Spleen (tissue), 7 donors: ENCODE data around the gene PNPLA6.

Experiments
- POLR2A ChIP-seq, 3 donors: fragments of 450-650 bp; IDR thresholded peaks; one replicate each; pipeline ENCODE4 v1.5.1; 2017; ENCODE audit warnings: antibody characterized with exemption in 3 of 3, mild to moderate bottlenecking in 1 of 3
- TF ChIP-seq, protein P1 (sequence below), 11 experiments: fragments of 200-600 bp in 7 of 11; fragments of 450-650 bp in 4 of 11; sonication (generic) in 4 of 11; IDR thresholded peaks in 8 of 11; conservative IDR thresholded peaks in 3 of 11; 1 replicate in 7 of 11; 2 replicates in 4 of 11; pipeline versions ENCODE4 v1.4.0 to v1.8.0; 2016 to 2021; ENCODE audit warnings: antibody characterized with exemption in 11 of 11, inconsistent platforms in 4 of 11, mild to moderate bottlenecking in 1 of 11
- donor health status: DM: no; HTN: no; CAD: no; lungs with moderate emphysema.
- donor health status: DM: no; HTN: no; CAD: no.
- donor health status: DM: no; HTN: no; CAD: no.

DNA sequence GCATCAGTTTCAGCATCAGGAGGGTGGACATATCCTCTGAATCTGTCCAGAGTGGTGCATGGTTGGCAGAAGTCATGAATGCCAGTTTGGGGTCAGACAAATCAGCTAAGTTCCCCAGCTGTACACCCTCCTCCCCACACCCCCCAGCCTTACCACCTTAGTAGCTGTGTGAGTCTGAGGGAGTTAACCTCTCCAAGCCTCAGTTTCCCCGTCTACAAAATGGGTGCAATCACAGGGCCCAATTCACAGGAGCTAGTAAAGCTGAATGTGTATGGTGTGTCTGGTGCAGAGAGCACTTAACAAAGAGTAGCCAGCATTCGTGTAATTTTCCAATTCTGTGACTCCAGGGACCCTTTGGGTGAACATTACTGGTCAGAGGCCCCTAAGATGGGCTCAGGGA, 33.0 kb upstream of the PNPLA6 start:
- TF ChIP-seq POLR2A (IDR thresholded peaks at IDR 0.05) = no peak
- TF ChIP-seq, protein P1, sequence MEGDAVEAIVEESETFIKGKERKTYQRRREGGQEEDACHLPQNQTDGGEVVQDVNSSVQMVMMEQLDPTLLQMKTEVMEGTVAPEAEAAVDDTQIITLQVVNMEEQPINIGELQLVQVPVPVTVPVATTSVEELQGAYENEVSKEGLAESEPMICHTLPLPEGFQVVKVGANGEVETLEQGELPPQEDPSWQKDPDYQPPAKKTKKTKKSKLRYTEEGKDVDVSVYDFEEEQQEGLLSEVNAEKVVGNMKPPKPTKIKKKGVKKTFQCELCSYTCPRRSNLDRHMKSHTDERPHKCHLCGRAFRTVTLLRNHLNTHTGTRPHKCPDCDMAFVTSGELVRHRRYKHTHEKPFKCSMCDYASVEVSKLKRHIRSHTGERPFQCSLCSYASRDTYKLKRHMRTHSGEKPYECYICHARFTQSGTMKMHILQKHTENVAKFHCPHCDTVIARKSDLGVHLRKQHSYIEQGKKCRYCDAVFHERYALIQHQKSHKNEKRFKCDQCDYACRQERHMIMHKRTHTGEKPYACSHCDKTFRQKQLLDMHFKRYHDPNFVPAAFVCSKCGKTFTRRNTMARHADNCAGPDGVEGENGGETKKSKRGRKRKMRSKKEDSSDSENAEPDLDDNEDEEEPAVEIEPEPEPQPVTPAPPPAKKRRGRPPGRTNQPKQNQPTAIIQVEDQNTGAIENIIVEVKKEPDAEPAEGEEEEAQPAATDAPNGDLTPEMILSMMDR (IDR thresholded peaks at IDR 0.05 in 8 of 11, conservative IDR thresholded peaks at IDR 0.05 in 3 of 11) = no peak
